ENCODE data around the gene WNT10A. TPM values are rescaled to one million over a fixed set of nuclear protein-coding genes. Genes with fewer than 3 reads are reported as not detected.
A peak's percentile ranks its signal among the peaks of the same experiment; 100 is the strongest.

The WNT10A gene
- total RNA-seq (1 to 10 TPM in 1 of 5 donors, not detected in 4; 4.3 TPM), polyA plus RNA-seq (1 to 10 TPM in 1 of 3 donors, not detected in 2; 6.7 TPM)
- long read RNA-seq, donor 1, result 0 reads
- long read RNA-seq, donor 2, result 0 reads
- long read RNA-seq, donor 3, partial matches to known transcripts, result 0 of 1 reads
- long read RNA-seq, donor 3, other reads (novel, unspliced or antisense), result 0 of 1 reads
- long read RNA-seq, donor 4, result 0 reads
- long read RNA-seq, donor 5, partial matches to known transcripts, result 0 of 1 reads
- long read RNA-seq, donor 5, other reads (novel, unspliced or antisense), result 0 of 1 reads
- long read RNA-seq, donor 6, result 0 reads
- long read RNA-seq, donor 7, partial matches to known transcripts, result 0 of 1 reads
- long read RNA-seq, donor 7, other reads (novel, unspliced or antisense), result 0 of 1 reads
- long read RNA-seq, donor 8, result 0 reads
- long read RNA-seq, donor 9, result 0 reads
- long read RNA-seq, donor 10, result 0 reads

- TF ChIP-seq POLR2AphosphoS5 (IDR thresholded peaks at IDR 0.05), result no peak
- TF ChIP-seq POLR2A (IDR thresholded peaks at IDR 0.05), result no peak
- TF ChIP-seq EP300 (IDR thresholded peaks at IDR 0.05), result no peak
- TF ChIP-seq, protein P1, sequence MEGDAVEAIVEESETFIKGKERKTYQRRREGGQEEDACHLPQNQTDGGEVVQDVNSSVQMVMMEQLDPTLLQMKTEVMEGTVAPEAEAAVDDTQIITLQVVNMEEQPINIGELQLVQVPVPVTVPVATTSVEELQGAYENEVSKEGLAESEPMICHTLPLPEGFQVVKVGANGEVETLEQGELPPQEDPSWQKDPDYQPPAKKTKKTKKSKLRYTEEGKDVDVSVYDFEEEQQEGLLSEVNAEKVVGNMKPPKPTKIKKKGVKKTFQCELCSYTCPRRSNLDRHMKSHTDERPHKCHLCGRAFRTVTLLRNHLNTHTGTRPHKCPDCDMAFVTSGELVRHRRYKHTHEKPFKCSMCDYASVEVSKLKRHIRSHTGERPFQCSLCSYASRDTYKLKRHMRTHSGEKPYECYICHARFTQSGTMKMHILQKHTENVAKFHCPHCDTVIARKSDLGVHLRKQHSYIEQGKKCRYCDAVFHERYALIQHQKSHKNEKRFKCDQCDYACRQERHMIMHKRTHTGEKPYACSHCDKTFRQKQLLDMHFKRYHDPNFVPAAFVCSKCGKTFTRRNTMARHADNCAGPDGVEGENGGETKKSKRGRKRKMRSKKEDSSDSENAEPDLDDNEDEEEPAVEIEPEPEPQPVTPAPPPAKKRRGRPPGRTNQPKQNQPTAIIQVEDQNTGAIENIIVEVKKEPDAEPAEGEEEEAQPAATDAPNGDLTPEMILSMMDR (IDR thresholded peaks at IDR 0.05), result no peak
- intact Hi-C loops (cut with DNase I; ENCODE audit: low total_unique reads), result no loop called here
Measured at GRCh38 chr2:218880102-218880858, at the start of gene WNT10A. WNT10A (plus strand) TSS chr2:218880852; CDS start chr2:218880996, 144 bp downstream.

DNA sequence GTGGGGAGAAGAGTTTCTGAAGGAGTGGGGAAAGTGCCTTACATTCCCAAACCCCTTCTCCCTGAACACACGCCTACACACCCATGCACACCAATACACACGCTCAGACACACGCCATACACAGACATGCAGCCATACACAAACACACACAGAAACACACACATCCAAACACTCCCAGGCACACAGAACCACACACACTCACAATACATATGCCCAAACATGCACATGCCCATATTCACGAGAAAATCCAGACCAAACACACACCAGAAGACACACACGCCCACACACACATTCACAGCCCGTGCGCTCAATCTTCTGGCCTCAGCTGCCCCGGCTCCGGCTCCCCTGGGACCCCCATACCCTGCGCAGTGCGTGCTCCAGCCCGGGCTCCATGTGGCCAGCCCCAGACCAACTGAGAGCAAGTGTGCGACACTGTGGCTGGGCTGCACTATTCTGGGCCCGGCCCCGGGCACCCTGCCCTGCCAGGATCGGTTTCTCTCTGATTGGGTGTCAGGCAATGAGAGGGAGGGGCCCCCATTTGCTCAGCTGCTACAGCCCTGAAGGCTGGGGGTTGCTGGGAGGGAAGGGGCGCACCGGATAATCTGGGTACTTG lies 49.2 kb upstream of the WNT10A start, which contains the start of gene PRKAG3:
Gene PRKAG3, minus strand, starts transcription at position 426 of the 613 bp plus-strand sequence.
- Histone ChIP-seq H3K9me3 (no peaks in the 10 kb centered on the region), H3K27ac (peak within 1 kb of the TSS in 2 of 5 donors; percentile 11 to 15), H3K36me3 (no peaks in the 10 kb centered on the region), H3K4me1 (peaks cover 0 to 11% (median 3%) of the 10 kb centered on the region in 4 donors), H3K4me3 (no peak within 1 kb of the TSS), H3K27me3 (peaks cover 0 to 63% (median 0%) of the 10 kb centered on the region in 3 donors)
- 80 to 93% (median 84%) methylated on average over 18 of the region's 18 CpGs for WGBS, 5 donors
- TF ChIP-seq POLR2A (IDR thresholded peaks at IDR 0.05) (no peak), EP300 (IDR thresholded peaks at IDR 0.05) (no peak), POLR2AphosphoS5 (IDR thresholded peaks at IDR 0.05) (no peak)
- TF ChIP-seq, protein P1 (IDR thresholded peaks at IDR 0.05), result no peak
- intact Hi-C loops (cut with DNase I; ENCODE audit: low total_unique reads), result loop anchor here (10.0 kb wide), 1 partner anchor 107 kb away; no protein-coding TSS in a partner anchor
- DNase-seq, result no peak

More at GRCh38 chr2:218880102-218880858, at the start of gene WNT10A:
- Histone ChIP-seq H3K36me3 (no peaks in the 10 kb centered on the region), H3K27ac (peak within 1 kb of the TSS in 2 of 5 donors; percentile 3 to 67), H3K27me3 (peaks cover 11 to 100% (median 60%) of the 10 kb centered on the region in 3 donors), H3K9me3 (no peaks in the 10 kb centered on the region), H3K4me3 (peak within 1 kb of the TSS; percentile 31 to 49 (median 32)), H3K4me1 (peaks cover 17 to 39% (median 37%) of the 10 kb centered on the region in 4 donors)
- 1 to 2% (median 2%) methylated on average over 17 to 58 of the region's 58 CpGs for WGBS, 5 donors
- DNase-seq, result peak; percentile 63 to 68

DNA sequence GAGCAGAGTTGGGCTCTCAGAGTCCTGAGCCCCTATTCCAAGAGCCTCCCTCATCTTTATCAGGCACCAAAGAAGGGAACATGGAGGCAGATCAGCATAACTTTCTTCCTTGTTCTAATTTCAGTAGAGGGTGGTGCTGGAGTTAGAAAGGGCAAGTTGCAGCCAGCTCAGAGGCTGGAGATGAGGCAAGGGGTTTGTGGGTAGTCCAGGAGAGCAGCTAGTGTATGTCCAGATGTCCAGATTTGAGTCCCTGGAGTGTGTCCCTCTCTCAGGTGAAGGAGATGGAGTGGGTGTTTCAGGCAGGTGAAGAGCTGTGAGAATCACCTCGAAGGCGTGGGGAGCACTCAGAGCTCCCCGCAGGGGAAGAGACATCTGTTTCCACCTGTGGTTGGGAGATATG lies 48.6 kb upstream of the WNT10A start:
- no peak overlapping the region for H3K4me3 ChIP-seq
- DNase-seq, result no peak
- peaks cover 0 to 66% (median 0%) of the 10 kb centered on the region in 3 donors for H3K27me3 ChIP-seq
- no peaks in the 10 kb centered on the region for H3K36me3 ChIP-seq
- no peak for TF ChIP-seq EP300 (IDR thresholded peaks at IDR 0.05)
- no peak for TF ChIP-seq POLR2A (IDR thresholded peaks at IDR 0.05)
- no peak for TF ChIP-seq POLR2AphosphoS5 (IDR thresholded peaks at IDR 0.05)
- TF ChIP-seq, protein P1 (IDR thresholded peaks at IDR 0.05), result no peak
- H3K4me1 ChIP-seq, result peaks cover 0 to 11% (median 3%) of the 10 kb centered on the region in 4 donors
- intact Hi-C loops (cut with DNase I; ENCODE audit: low total_unique reads), result loop anchor here (10.0 kb wide), 1 partner anchor 107 kb away; no protein-coding TSS in a partner anchor
- peak overlapping the region in 2 of 5 donors; percentile 11 to 15 for H3K27ac ChIP-seq
- 75 to 100% (median 93%) methylated on average over 2 to 3 of the region's 3 CpGs for whole genome bisulfite sequencing, 5 donors
- H3K9me3 ChIP-seq, result peaks cover 0 to 3% (median under 1%) of the 10 kb centered on the region in 4 donors

Data from stomach (tissue), 19 donors.